Natural killer cell treated with Interleukin-12 subunit alpha and Interleukin-12 subunit beta and Interleukin-15 and Interleukin-18, amount 100 ng/mL, for 72 hours (primary cell): ENCODE results near the gene TIGD4. TPM values are rescaled to one million over a fixed set of nuclear protein-coding genes. Genes with fewer than 3 reads are reported as not detected.
A peak's percentile ranks its signal among the peaks of the same experiment; 100 is the strongest.

Experiments used
- ATAC-seq, 2 donors: fragments of 150-1000 bp; cut with Tn5 transposase in 1 of 2; sonication (Bioruptor Pico), chemical (Tn5 transposase) in 1 of 2; 2 replicates each; pipeline ENCODE4 v1.10.0; 2021
- DNase-seq: peaks from one replicate; pipeline ENCODE4 v3.0.0; 2022; ENCODE audit warnings: low spot score
- H3K27ac Mint-ChIP-seq, 2 donors: 1 replicate in 1 of 2; 2 replicates in 1 of 2; pipeline ENCODE4 v1.8.0; 2022; ENCODE audit warnings: mixed read lengths in 2 of 2, mild to moderate bottlenecking in 1 of 2, moderate library complexity in 1 of 2
- H3K27me3 Mint-ChIP-seq, 2 donors: 1 replicate in 1 of 2; 2 replicates in 1 of 2; pipeline ENCODE4 v1.8.0; 2022; ENCODE audit warnings: mixed read lengths in 2 of 2
- H3K36me3 Mint-ChIP-seq: one replicate; pipeline ENCODE4 v1.8.0; 2022; ENCODE audit warnings: mixed read lengths
- H3K4me1 Mint-ChIP-seq, 2 donors: 1 replicate in 1 of 2; 2 replicates in 1 of 2; pipeline ENCODE4 v1.8.0; 2022; ENCODE audit warnings: low read depth in 2 of 2, mixed read lengths in 2 of 2, mild to moderate bottlenecking in 1 of 2
- H3K4me3 Mint-ChIP-seq: one replicate; pipeline ENCODE4 v1.8.0; 2022; ENCODE audit warnings: mixed read lengths
- H3K9me3 Mint-ChIP-seq: 2 replicates; pipeline ENCODE4 v1.8.0; 2022; ENCODE audit warnings: mixed read lengths
- total RNA-seq, 2 donors: library from RNA; stranded (reverse); gene quantifications; one replicate each; pipeline ENCODE4 v1.2.3, GENCODE V29; 2022

TIGD4 gene
- total RNA-seq, 2 donors from 2014 or later: 0.36 to 0.45 TPM

- no peak overlapping the region for H3K4me3 Mint-ChIP-seq
- DNase-seq: no peak
- peak overlapping the region in 1 of 2 donors; percentile 65 for H3K27ac Mint-ChIP-seq
- H3K27me3 Mint-ChIP-seq: no peaks in the 10 kb centered on the region
- H3K4me1 Mint-ChIP-seq: peaks cover 23 to 30% of the 10 kb centered on the region in 2 donors
- ATAC-seq: no peak
- no peaks in the 10 kb centered on the region for H3K36me3 Mint-ChIP-seq
- no peaks in the 10 kb centered on the region for H3K9me3 Mint-ChIP-seq
These were observed 26.3 kb upstream of the TIGD4 start for GRCh38 chr4:152805818-152806217.

GRCh38 chr4:152805071-152805650 lies 25.6 kb upstream of the TIGD4 start:
- H3K36me3 Mint-ChIP-seq: no peaks in the 10 kb centered on the region
- H3K4me3 Mint-ChIP-seq: no peak overlapping the region
- no peaks in the 10 kb centered on the region for H3K27me3 Mint-ChIP-seq
- DNase-seq: no peak
- H3K4me1 Mint-ChIP-seq: peaks cover 21 to 30% of the 10 kb centered on the region in 2 donors
- ATAC-seq: no peak
- no peaks in the 10 kb centered on the region for H3K9me3 Mint-ChIP-seq
- no peak overlapping the region for H3K27ac Mint-ChIP-seq

- Mint-ChIP-seq H3K4me1 (peaks cover 19 to 28% of the 10 kb centered on the region in 2 donors), H3K4me3 (no peak overlapping the region), H3K9me3 (no peaks in the 10 kb centered on the region), H3K36me3 (no peaks in the 10 kb centered on the region), H3K27me3 (no peaks in the 10 kb centered on the region), H3K27ac (no peak overlapping the region)
- ATAC-seq: no peak
- no peak for DNase-seq
These were observed 24.0 kb upstream of the TIGD4 start for GRCh38 chr4:152803541-152803940.

- DNase-seq (no peak), ATAC-seq (no peak)
- Mint-ChIP-seq H3K36me3 (no peaks in the 10 kb centered on the region), H3K4me3 (no peak overlapping the region), H3K9me3 (no peaks in the 10 kb centered on the region), H3K27ac (no peak overlapping the region), H3K4me1 (peaks cover 7 to 9% of the 10 kb centered on the region in 2 donors), H3K27me3 (no peaks in the 10 kb centered on the region)
These were observed 16.4 kb upstream of the TIGD4 start for GRCh38 chr4:152795891-152796290.

- ATAC-seq: no peak
- peaks cover 18 to 24% of the 10 kb centered on the region in 2 donors for H3K4me1 Mint-ChIP-seq
- no peaks in the 10 kb centered on the region for H3K9me3 Mint-ChIP-seq
- H3K36me3 Mint-ChIP-seq: no peaks in the 10 kb centered on the region
- DNase-seq: no peak
- H3K27me3 Mint-ChIP-seq: no peaks in the 10 kb centered on the region
- H3K4me3 Mint-ChIP-seq: peak overlapping the region; percentile 18
- peak overlapping the region; percentile 3 for H3K27ac Mint-ChIP-seq
These were observed 7.1 kb upstream of the TIGD4 start for GRCh38 chr4:152786627-152787026.

- DNase-seq (no peak), ATAC-seq (no peak)
- peak overlapping the region; percentile 18 for H3K4me3 Mint-ChIP-seq
- no peaks in the 10 kb centered on the region for H3K36me3 Mint-ChIP-seq
- peaks cover 22 to 28% of the 10 kb centered on the region in 2 donors for H3K4me1 Mint-ChIP-seq
- H3K27ac Mint-ChIP-seq: peak overlapping the region; percentile 3
- no peaks in the 10 kb centered on the region for H3K9me3 Mint-ChIP-seq
- no peaks in the 10 kb centered on the region for H3K27me3 Mint-ChIP-seq
These were observed 6.4 kb upstream of the TIGD4 start for GRCh38 chr4:152785639-152786615.

- Mint-ChIP-seq H3K4me1 (peaks cover 28 to 36% of the 10 kb centered on the region in 2 donors), H3K27ac (no peak overlapping the region)
These were observed 5.2 kb upstream of the TIGD4 start for GRCh38 chr4:152784490-152785350.

GRCh38 chr4:152780267-152780778 lies 793 bp upstream of the TIGD4 start:
- H3K27ac Mint-ChIP-seq: peak overlapping the region; percentile 88 to 97
- H3K27me3 Mint-ChIP-seq: peaks cover 10 to 13% of the 10 kb centered on the region in 2 donors
- DNase-seq (no peak), ATAC-seq (peak; percentile 50 to 56)
- H3K36me3 Mint-ChIP-seq: no peaks in the 10 kb centered on the region
- no peaks in the 10 kb centered on the region for H3K9me3 Mint-ChIP-seq
- peak overlapping the region; percentile 98 for H3K4me3 Mint-ChIP-seq
- H3K4me1 Mint-ChIP-seq: peaks cover 31 to 41% of the 10 kb centered on the region in 2 donors

More at GRCh38 chr4:152784490-152785350, 5.2 kb upstream of the TIGD4 start:
- Mint-ChIP-seq H3K36me3 (no peaks in the 10 kb centered on the region), H3K9me3 (no peaks in the 10 kb centered on the region), H3K4me3 (no peak overlapping the region), H3K27me3 (no peaks in the 10 kb centered on the region)
- no peak for ATAC-seq
- no peak for DNase-seq

GRCh38 chr4:152778656-152779512 lies 646 bp downstream of the TIGD4 start:
- peak overlapping the region; percentile 88 to 97 for H3K27ac Mint-ChIP-seq
- peak; percentile 1 to 13 for ATAC-seq
- H3K36me3 Mint-ChIP-seq: no peaks in the 10 kb centered on the region
- peaks cover 29 to 41% of the 10 kb centered on the region in 2 donors for H3K4me1 Mint-ChIP-seq
- H3K27me3 Mint-ChIP-seq: peaks cover 10 to 13% of the 10 kb centered on the region in 2 donors
- no peaks in the 10 kb centered on the region for H3K9me3 Mint-ChIP-seq
- no peak for DNase-seq
- H3K4me3 Mint-ChIP-seq: peak overlapping the region; percentile 98

GRCh38 chr4:152777488-152777887 lies 2.0 kb downstream of the TIGD4 start:
- Mint-ChIP-seq H3K9me3 (no peaks in the 10 kb centered on the region), H3K36me3 (no peaks in the 10 kb centered on the region), H3K27me3 (peaks cover 10 to 13% of the 10 kb centered on the region in 2 donors), H3K4me3 (no peak overlapping the region), H3K4me1 (peaks cover 26 to 37% of the 10 kb centered on the region in 2 donors), H3K27ac (no peak overlapping the region)
- DNase-seq: no peak
- ATAC-seq: no peak

GRCh38 chr4:152776352-152776751 lies 3.2 kb downstream of the TIGD4 start:
- Mint-ChIP-seq H3K27ac (no peak overlapping the region), H3K9me3 (no peaks in the 10 kb centered on the region)
- ATAC-seq: no peak

GRCh38 chr4:152773953-152774352 lies 5.6 kb downstream of the TIGD4 start:
- Mint-ChIP-seq H3K4me3 (no peak overlapping the region), H3K27ac (no peak overlapping the region), H3K4me1 (peaks cover 10 to 14% of the 10 kb centered on the region in 2 donors), H3K36me3 (no peaks in the 10 kb centered on the region), H3K9me3 (no peaks in the 10 kb centered on the region), H3K27me3 (peaks cover 10 to 13% of the 10 kb centered on the region in 2 donors)
- ATAC-seq (no peak), DNase-seq (no peak)

More at GRCh38 chr4:152776352-152776751, 3.2 kb downstream of the TIGD4 start:
- Mint-ChIP-seq H3K36me3 (no peaks in the 10 kb centered on the region), H3K4me1 (peaks cover 18 to 26% of the 10 kb centered on the region in 2 donors), H3K4me3 (no peak overlapping the region), H3K27me3 (peaks cover 10 to 13% of the 10 kb centered on the region in 2 donors)
- DNase-seq: no peak
